HepG2 (cell line): ENCODE measurements around the gene DGCR8. TPM values are rescaled to one million over a fixed set of nuclear protein-coding genes. Genes with fewer than 3 reads are reported as not detected.
A peak's percentile ranks its signal among the peaks of the same experiment; 100 is the strongest.

Experiments
- ATAC-seq: fragments of 200-7000 bp; cut with Tn5 transposase; 3 replicates; pipeline ENCODE4 v1.9.1; 2020; ENCODE audit warnings: mild to moderate bottlenecking, moderate library complexity
- BruUV-seq: library from RNA; stranded (reverse); fragments of 400-500 nt; replicated peaks from 2 replicates; lab custom pipeline; 2021; lab: Mats Ljungman, UMichigan
- CTCF ChIA-PET: fragments of 300-600 bp; formaldehyde crosslinking; extraction: SDS; loops from one replicate; lab custom pipeline; 2021; ENCODE audit warnings: low total read pairs, inconsistent platforms, low intra/inter-chr PET ratio; lab: Yijun Ruan, JAX
- POLR2A ChIA-PET: fragments of 350-600 bp; sonication (Branson Sonifier 250); formaldehyde crosslinking; loops from one replicate; lab custom pipeline; 2020; ENCODE audit warnings: antibody characterized with exemption, inconsistent platforms; lab: Yijun Ruan, JAX
- DNase-seq: peaks from one replicate; pipeline ENCODE4 v3.0.0-alpha.2; 2015; ENCODE audit warnings: low spot score
- FAIRE-seq: peaks from 3 replicates; lab custom pipeline; 2011; peaks lifted over from hg19 to GRCh38; lab: Jason Lieb, UNC
- H2AFZ ChIP-seq: one replicate; pipeline ENCODE4 v1.6.1; 2011; ENCODE audit warnings: low read length, inconsistent platforms
- H3K27ac ChIP-seq: fragments of 300-600 bp; 3 replicates; pipeline ENCODE4 v1.8.0; 2011; ENCODE audit warnings: mixed run types, mild to moderate bottlenecking, mixed read lengths, low read length, inconsistent platforms; ENCODE audit not compliant: insufficient read depth; ENCODE audit errors: extremely low read length
- H3K27me3 ChIP-seq, 2 experiments: fragments of 200-600 bp in 1 of 2; 2 replicates in 1 of 2; 3 replicates in 1 of 2; pipeline versions ENCODE4 v1.6.0 to v1.8.0; 2011; ENCODE audit warnings: low read length in 2 of 2, mild to moderate bottlenecking in 2 of 2, moderate library complexity in 2 of 2, inconsistent platforms in 1 of 2; ENCODE audit not compliant: insufficient read depth in 2 of 2, control insufficient read depth in 1 of 2
- H3K36me3 ChIP-seq, 2 experiments: fragments of 200-600 bp in 1 of 2; replicated peaks in 1 of 2; 2 replicates in 1 of 2; 3 replicates in 1 of 2; pipeline versions ENCODE4 v1.5.1 to v1.8.0; 2011; ENCODE audit warnings: low read length in 2 of 2, inconsistent platforms in 1 of 2; ENCODE audit not compliant: insufficient read depth in 2 of 2, control insufficient read depth in 1 of 2
- H3K4me1 ChIP-seq: 2 replicates; pipeline ENCODE4 v1.5.1; 2012; ENCODE audit warnings: low read length, inconsistent platforms; ENCODE audit not compliant: insufficient read depth
- H3K4me2 ChIP-seq: 2 replicates; pipeline ENCODE4 v1.6.0; 2011; ENCODE audit warnings: low read depth, low read length, inconsistent platforms
- H3K4me3 ChIP-seq, 3 experiments: fragments of 200-600 bp in 1 of 3; sonication (generic), shearing (Covaris generic) in 1 of 3; replicated peaks in 1 of 3; 2 replicates each; pipeline ENCODE4 v1.5.1; 2011 to 2016; ENCODE audit warnings: low read length in 3 of 3, inconsistent platforms in 2 of 3, low read depth in 2 of 3, mild to moderate bottlenecking in 2 of 3, control low read depth in 1 of 3, mixed read lengths in 1 of 3; ENCODE audit not compliant: insufficient read depth in 1 of 3
- H3K79me2 ChIP-seq: one replicate; pipeline ENCODE4 v1.6.1; 2011; ENCODE audit warnings: low read length, inconsistent platforms; ENCODE audit not compliant: insufficient read depth
- H3K9ac ChIP-seq: 2 replicates; pipeline ENCODE4 v1.6.0; 2011; ENCODE audit warnings: mild to moderate bottlenecking, low read depth, low read length, inconsistent platforms; ENCODE audit not compliant: insufficient read depth
- H3K9me3 ChIP-seq: 2 replicates; pipeline ENCODE4 v1.5.1; 2012; ENCODE audit warnings: mild to moderate bottlenecking, low read length
- H4K20me1 ChIP-seq: 2 replicates; pipeline ENCODE4 v1.6.0; 2011; ENCODE audit warnings: inconsistent platforms, mild to moderate bottlenecking, low read length, moderate library complexity; ENCODE audit not compliant: insufficient read depth
- KDM1A ChIP-seq: IDR thresholded peaks from 2 replicates; pipeline ENCODE4 v1.6.1; 2016; ENCODE audit warnings: missing compliant biosample characterization
- PHF5A ChIP-seq: IDR thresholded peaks from one replicate; pipeline ENCODE4 v1.6.1; 2018; ENCODE audit warnings: low read depth, missing genetic modification reagents; ENCODE audit not compliant: unreplicated experiment
- POLR2G ChIP-seq: fragments of 200-400 bp; formaldehyde crosslinking; IDR thresholded peaks from 2 replicates; pipeline ENCODE4 v1.6.1; 2018; ENCODE audit warnings: mild to moderate bottlenecking, low read depth, low read length, moderate library complexity
- TEAD2 ChIP-seq: sonication (generic); formaldehyde crosslinking; IDR thresholded peaks from 2 replicates; pipeline ENCODE4 v1.9.0; 2021; ENCODE audit warnings: missing genetic modification reagents
- YEATS2 ChIP-seq: sonication (generic); formaldehyde crosslinking; IDR thresholded peaks from 2 replicates; pipeline ENCODE4 v1.4.0; 2020; ENCODE audit warnings: missing genetic modification reagents, borderline replicate concordance
- ZFP37 ChIP-seq: sonication (generic); formaldehyde crosslinking; IDR thresholded peaks from 2 replicates; pipeline ENCODE4 v1.4.0; 2020; ENCODE audit warnings: missing genetic modification reagents, borderline replicate concordance
- ZFX ChIP-seq: sonication (generic); formaldehyde crosslinking; IDR thresholded peaks from 2 replicates; pipeline ENCODE4 v1.4.0; 2020; ENCODE audit warnings: mild to moderate bottlenecking, low read depth, missing genetic modification reagents, moderate library complexity
- ZNF496 ChIP-seq: sonication (generic); formaldehyde crosslinking; IDR thresholded peaks from 2 replicates; pipeline ENCODE4 v1.8.1; 2023; ENCODE audit warnings: mild to moderate bottlenecking, moderate library complexity, missing genetic modification reagents; ENCODE audit not compliant: insufficient replicate concordance
- ZNF629 ChIP-seq: sonication (generic); formaldehyde crosslinking; conservative IDR thresholded peaks from 2 replicates; pipeline ENCODE4 v1.5.0; 2020; ENCODE audit warnings: missing genetic modification reagents
- ZNF678 ChIP-seq: sonication (generic); formaldehyde crosslinking; IDR thresholded peaks from 2 replicates; pipeline ENCODE4 v1.4.0; 2020; ENCODE audit warnings: mild to moderate bottlenecking, missing genetic modification reagents
- WGBS: methylation state at CpG from one replicate; pipeline ENCODE4 v1.1.6; 2017; ENCODE audit warnings: low lambda C conversion rate; 5-methylcytosine and 5-hydroxymethylcytosine counted together
- in situ Hi-C: cut with HindIII; loops from 2 replicates; pipeline ENCODE4 v1.10.0; 2017; ENCODE audit warnings: low pct_unique_long_range_greater_than_20kb; ENCODE audit not compliant: extremely low pct_ligation_motif_present
- intact Hi-C: fragments of 100-400 bp; cut with micrococcal nuclease; formaldehyde crosslinking; loops from one replicate; pipeline ENCODE4 v1.10.0; 2022; ENCODE audit not compliant: unreplicated experiment
- polyA plus RNA-seq, 8 experiments: library from polyadenylated mRNA; depleted of rRNA in 3 of 8; stranded (reverse) in 7 of 8; unstranded in 1 of 8; fragments of >200 nt; fragmentation: Illumina TruSeq in 4 of 8; extraction: Trizol in 4 of 8; gene quantifications; 2 replicates each; pipeline versions ENCODE4 v1.2.1 to v1.2.3, GENCODE V29; 2011 to 2016; ENCODE audit warnings: low read depth in 4 of 8, missing spikeins in 1 of 8, mixed read lengths in 1 of 8; ENCODE audit not compliant: insufficient read depth in 1 of 8
- total RNA-seq, 5 experiments: library from RNA; depleted of rRNA; stranded (reverse); fragments of >200 nt; fragmentation: Illumina TruSeq; extraction: Trizol; gene quantifications; 2 replicates each; pipeline ENCODE4 v1.2.3, GENCODE V29; 2016; ENCODE audit warnings: low read depth in 1 of 5
- TF ChIP-seq, protein P1 (sequence below): sonication (generic); formaldehyde crosslinking; IDR thresholded peaks from 2 replicates; pipeline ENCODE4 v1.4.0; 2020; ENCODE audit warnings: missing genetic modification reagents, low read depth, mild to moderate bottlenecking, borderline replicate concordance
- TF ChIP-seq, protein P2 (sequence below): sonication (generic); formaldehyde crosslinking; IDR thresholded peaks from 2 replicates; pipeline ENCODE4 v1.4.0; 2020; ENCODE audit warnings: low read depth, mild to moderate bottlenecking, missing genetic modification reagents
- TF ChIP-seq, protein P3 (sequence below): IDR thresholded peaks from 2 replicates; pipeline ENCODE4 v1.6.1; 2016; ENCODE audit warnings: missing compliant biosample characterization, missing genetic modification reagents, borderline replicate concordance

The DGCR8 gene
- total and polyA plus RNA-seq, 2 of the 13 experiments (the other 11 are each of a cell fraction or from before 2014, with no cell fraction given): 10.2 to 23.2 TPM

DNA sequence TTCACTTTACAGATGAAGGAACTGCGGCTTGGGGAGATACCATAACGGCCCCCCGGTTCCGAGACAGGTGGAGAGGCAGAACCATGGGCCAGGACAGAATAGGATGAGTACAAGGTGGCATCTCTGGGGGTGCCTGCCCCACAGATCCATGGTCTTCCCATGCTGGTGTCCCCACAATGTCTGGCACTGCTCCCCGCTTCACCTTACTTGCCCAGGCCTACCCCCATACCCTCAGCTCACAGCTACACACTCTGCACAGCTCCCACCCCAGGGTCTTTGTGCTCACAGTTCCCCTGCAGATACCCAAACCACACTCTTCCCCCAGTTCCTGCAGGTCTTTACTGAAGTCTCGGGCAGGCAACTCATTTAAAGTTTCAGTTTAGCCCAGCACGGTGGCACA is 11.4 kb upstream of the DGCR8 start (continued):
- TF ChIP-seq PHF5A (CRISPR knock-in tag): no peak
- no peak for TF ChIP-seq YEATS2 (CRISPR knock-in tag)
- TF ChIP-seq, protein P1, sequence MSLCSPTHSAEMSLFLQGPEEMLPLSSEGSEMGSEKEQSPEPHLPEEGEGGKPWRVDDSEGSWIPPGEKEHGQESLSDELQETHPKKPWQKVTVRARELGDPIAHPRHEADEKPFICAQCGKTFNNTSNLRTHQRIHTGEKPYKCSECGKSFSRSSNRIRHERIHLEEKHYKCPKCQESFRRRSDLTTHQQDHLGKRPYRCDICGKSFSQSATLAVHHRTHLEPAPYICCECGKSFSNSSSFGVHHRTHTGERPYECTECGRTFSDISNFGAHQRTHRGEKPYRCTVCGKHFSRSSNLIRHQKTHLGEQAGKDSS (CRISPR knock-in tag): no peak
- TF ChIP-seq, protein P2, sequence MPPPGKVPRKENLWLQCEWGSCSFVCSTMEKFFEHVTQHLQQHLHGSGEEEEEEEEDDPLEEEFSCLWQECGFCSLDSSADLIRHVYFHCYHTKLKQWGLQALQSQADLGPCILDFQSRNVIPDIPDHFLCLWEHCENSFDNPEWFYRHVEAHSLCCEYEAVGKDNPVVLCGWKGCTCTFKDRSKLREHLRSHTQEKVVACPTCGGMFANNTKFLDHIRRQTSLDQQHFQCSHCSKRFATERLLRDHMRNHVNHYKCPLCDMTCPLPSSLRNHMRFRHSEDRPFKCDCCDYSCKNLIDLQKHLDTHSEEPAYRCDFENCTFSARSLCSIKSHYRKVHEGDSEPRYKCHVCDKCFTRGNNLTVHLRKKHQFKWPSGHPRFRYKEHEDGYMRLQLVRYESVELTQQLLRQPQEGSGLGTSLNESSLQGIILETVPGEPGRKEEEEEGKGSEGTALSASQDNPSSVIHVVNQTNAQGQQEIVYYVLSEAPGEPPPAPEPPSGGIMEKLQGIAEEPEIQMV (CRISPR knock-in tag): no peak
- TF ChIP-seq ZNF496: no peak

DNA sequence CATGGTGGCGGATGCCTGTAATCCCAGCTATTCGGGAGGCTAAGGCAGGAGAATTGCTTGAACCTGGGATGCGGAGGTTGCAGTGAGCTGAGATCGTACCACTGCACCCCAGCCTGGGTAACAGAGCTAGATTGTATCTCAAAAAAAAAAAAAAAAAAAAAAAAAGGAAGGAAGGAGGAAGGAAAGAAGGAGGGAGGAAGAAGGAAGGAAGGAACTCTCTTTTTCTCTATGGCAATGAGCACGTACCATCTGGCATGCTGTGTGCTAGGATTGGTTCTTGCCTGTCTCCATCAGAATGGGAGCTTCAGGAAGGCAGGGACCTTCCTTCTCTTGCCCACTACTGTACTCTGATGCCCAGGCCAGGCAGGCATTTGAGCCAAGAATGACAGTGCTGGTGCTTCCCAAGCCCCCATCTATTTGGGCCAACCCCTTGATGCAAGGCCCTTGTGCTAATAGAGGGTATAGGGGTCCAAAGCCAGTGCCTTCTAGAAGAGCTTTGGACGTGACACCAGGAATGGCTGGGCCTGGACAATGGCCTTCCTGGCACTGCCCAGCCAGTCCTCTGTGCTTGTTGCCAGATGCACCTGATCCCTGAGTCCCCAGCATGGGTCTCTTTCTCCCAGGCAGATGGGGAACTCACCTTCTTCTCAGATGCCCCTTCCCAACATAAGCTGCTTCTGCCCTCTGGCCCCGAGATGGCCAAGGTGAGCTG is 10.6 kb upstream of the DGCR8 start:
- Histone ChIP-seq H3K4me3 (no peak overlapping the region), H3K4me2 (no peak overlapping the region), H4K20me1 (no peaks in the 10 kb centered on the region), H3K27ac (no peak overlapping the region), H2AFZ (no peak overlapping the region), H3K4me1 (no peaks in the 10 kb centered on the region), H3K9me3 (no peaks in the 10 kb centered on the region), H3K36me3 (no peaks in the 10 kb centered on the region; a peak in 1 of 5 replicates), H3K9ac (no peak overlapping the region), H3K27me3 (no peaks in the 10 kb centered on the region), H3K79me2 (no peaks in the 10 kb centered on the region)
- DNase-seq (no peak), ATAC-seq (0 out of 3 replicates have a peak, but pooled peaks have one; percentile 18), FAIRE-seq (no peak)
- CTCF ChIA-PET: no interaction called here
- no TSS peak for BruUV-seq
- 80% methylated on average over 6 of the region's 7 CpGs for WGBS
- intact Hi-C loops: loop anchor here (10.0 kb wide), 1 partner anchor 55 kb away; the partner anchor contains the start of gene ARVCF
- in situ Hi-C loops: no loop called here
- POLR2A ChIA-PET: interaction anchor here (0.6 kb wide), 1 partner anchor 13 kb away, joined by 4 read pairs; no protein-coding TSS in a partner anchor
- TF ChIP-seq POLR2G (no peak), TEAD2 (CRISPR knock-in tag) (no peak), ZNF678 (CRISPR knock-in tag) (no peak), YEATS2 (CRISPR knock-in tag) (no peak), ZNF629 (no peak), KDM1A (CRISPR knock-in tag) (no peak), ZFP37 (no peak), ZFX (CRISPR knock-in tag) (no peak)
- TF ChIP-seq, protein P3, sequence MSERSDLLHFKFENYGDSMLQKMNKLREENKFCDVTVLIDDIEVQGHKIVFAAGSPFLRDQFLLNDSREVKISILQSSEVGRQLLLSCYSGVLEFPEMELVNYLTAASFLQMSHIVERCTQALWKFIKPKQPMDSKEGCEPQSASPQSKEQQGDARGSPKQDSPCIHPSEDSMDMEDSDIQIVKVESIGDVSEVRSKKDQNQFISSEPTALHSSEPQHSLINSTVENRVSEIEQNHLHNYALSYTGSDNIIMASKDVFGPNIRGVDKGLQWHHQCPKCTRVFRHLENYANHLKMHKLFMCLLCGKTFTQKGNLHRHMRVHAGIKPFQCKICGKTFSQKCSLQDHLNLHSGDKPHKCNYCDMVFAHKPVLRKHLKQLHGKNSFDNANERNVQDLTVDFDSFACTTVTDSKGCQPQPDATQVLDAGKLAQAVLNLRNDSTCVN: no peak
